ENCODE data around the gene PKHD1.

GRCh38 chr6:51654647-51655046, 432.8 kb downstream of the PKHD1 start:
- TF ChIP-seq TCF12 (IDR thresholded peaks at IDR 0.05; ENCODE audit: low read depth) (no peak), EP300 (IDR thresholded peaks at IDR 0.05; ENCODE audit: borderline replicate concordance) (no peak), NFIC (IDR thresholded peaks at IDR 0.05) (no peak), CREB1 (IDR thresholded peaks at IDR 0.05; ENCODE audit: low read depth) (no peak), MAX (IDR thresholded peaks at IDR 0.05) (no peak), ZBTB7A (IDR thresholded peaks at IDR 0.05; ENCODE audit: low read depth) (no peak), YY1 (IDR thresholded peaks at IDR 0.05; ENCODE audit: low read depth) (no peak), TAF1 (IDR thresholded peaks at IDR 0.05; ENCODE audit: low read depth) (no peak), RAD21 (IDR thresholded peaks at IDR 0.05; ENCODE audit: low read depth) (no peak), EGR1 (IDR thresholded peaks at IDR 0.05) (no peak), CEBPB (IDR thresholded peaks at IDR 0.05) (no peak)
- TF ChIP-seq, protein P1, sequence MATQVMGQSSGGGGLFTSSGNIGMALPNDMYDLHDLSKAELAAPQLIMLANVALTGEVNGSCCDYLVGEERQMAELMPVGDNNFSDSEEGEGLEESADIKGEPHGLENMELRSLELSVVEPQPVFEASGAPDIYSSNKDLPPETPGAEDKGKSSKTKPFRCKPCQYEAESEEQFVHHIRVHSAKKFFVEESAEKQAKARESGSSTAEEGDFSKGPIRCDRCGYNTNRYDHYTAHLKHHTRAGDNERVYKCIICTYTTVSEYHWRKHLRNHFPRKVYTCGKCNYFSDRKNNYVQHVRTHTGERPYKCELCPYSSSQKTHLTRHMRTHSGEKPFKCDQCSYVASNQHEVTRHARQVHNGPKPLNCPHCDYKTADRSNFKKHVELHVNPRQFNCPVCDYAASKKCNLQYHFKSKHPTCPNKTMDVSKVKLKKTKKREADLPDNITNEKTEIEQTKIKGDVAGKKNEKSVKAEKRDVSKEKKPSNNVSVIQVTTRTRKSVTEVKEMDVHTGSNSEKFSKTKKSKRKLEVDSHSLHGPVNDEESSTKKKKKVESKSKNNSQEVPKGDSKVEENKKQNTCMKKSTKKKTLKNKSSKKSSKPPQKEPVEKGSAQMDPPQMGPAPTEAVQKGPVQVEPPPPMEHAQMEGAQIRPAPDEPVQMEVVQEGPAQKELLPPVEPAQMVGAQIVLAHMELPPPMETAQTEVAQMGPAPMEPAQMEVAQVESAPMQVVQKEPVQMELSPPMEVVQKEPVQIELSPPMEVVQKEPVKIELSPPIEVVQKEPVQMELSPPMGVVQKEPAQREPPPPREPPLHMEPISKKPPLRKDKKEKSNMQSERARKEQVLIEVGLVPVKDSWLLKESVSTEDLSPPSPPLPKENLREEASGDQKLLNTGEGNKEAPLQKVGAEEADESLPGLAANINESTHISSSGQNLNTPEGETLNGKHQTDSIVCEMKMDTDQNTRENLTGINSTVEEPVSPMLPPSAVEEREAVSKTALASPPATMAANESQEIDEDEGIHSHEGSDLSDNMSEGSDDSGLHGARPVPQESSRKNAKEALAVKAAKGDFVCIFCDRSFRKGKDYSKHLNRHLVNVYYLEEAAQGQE (IDR thresholded peaks at IDR 0.05; ENCODE audit: low read depth): no peak

All from Ishikawa (cell line).